ELF-1 (cell line): ENCODE measurements around the gene FAAH.

Experiments used
- DNase-seq: peaks from one replicate; pipeline ENCODE4 v3.0.0-alpha.2; 2016; ENCODE audit warnings: low read depth, low spot score

FAAH gene

DNA sequence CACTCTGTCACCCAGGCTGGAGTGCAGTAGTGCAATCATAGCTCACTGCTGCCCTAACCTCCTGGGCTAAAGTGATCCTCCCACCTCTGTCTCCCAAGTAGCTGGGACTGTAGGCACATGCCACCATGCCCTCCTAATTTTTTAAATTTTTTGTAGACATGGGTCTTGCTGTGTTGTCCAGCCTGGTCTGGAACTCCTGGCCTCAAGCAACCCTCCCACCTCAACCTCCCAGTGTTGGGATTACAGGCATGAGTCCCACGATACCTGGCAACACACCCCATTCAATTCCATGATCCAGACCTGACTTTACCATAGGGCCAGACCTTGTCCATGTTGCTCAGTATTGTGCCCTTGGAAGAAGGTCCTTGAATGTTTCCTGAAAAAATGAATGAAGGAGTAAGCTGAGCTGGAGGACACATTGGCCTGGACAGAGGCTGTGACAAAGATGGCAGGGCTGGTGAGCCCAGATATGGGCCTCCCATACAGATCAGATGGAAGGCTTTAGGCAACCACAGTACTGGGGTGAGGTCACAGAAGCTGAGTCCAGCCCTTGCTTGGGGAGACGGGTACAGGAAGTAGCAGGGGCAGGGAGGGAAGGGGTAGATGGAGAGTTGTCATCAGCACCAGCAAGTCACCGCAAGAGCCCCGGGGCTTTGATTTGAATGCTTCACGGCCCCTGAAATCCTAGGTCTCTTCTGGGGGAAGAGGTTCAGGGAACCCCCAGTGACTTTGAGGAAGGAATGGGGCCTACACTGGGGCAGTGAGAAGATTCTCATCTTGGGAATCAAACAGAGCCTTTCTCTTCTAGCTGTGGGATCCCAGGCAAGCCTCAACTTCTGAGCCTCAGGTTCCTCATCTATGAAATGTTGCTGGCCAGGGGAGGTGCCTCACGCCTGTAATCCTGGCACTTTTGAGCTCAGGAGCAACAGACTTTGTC lies 55.4 kb downstream of the FAAH start:
- DNase-seq: no peak

DNA sequence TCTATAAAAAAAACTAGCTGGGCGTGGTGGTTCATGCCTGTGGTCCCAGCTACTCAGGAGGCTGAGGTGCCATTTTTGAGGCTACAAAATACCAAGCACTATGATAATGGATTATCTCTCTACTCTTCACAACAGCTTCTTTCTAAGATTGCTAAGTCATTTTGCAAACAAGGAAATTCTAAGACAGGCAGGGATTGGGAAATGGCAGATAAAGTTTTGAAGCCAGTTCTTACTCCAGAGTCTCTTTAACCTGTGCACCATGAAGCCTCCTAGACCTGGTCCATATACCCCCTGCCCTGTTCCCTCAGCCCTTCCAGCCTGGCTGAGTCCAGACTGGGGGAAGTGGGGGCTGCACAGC lies 56.0 kb downstream of the FAAH start:
- DNase-seq: no peak

DNA sequence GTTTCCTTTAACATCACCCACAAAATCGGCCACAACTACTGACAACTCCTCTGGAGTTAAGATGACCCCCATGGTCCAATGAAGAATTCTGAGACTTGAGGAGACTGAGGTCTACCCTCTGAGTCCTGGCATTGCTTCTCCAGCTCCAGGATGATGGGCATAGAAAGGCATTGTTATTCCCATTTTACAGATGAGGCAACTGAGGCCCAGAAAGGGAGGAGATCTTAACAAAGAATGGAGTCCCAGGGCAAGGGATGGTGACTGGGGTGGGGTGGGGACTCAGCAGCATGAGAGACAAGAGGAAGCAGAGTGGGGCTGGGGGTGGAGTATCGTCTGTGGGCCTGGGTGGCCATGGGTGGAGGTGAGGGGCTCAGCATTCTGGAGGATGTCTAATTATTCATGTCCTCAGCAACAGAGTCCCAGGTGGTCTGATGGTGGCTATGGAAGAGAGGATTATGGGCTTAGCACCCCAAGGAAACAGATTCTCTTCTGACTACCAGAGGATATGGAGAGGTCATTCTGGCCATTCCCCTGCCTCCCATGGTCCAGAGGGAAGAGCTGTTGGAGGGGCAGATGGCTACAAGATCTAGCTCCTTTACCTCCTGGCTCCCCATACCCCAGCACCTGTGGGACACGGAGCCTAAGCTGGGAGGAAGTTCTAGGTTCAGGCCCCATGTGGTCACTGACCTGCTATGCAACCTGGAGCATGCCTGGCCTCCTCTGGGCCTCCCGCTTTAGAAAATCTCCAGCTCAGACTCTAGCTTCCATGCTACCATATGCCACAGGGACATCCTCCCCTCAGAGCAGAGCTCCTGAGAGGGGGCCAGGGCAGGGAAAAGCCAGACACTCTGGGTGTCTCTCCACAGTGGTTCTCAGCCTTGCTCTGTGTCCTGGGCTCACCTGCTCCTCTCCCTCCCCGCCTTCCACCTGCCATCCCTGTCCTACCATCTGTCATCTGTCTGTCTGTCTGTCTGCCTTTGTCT lies 58.1 kb downstream of the FAAH start:
- no peak for DNase-seq

- no peak for DNase-seq
These were observed 58.8 kb downstream of the FAAH start for GRCh38 chr1:46452931-46453325.

DNA sequence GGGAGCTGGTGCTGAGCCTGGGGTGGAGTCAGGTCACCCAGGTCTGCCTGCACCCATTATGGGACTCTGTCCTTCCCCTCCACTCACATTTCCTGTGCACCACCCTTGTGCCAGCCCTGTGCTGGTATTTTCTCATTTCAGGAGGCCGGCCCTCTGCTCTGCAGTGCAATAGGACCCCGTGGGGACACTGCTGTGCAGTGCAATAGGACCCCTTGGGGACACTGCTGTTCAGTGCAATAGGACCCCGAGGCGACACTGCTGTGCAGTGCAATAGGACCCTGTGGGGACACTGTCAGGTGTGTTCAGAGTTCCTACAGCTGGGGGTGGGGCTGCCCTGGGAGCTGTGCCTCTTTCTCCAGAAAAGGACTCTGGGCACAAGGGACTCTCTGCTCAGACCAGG lies 59.3 kb downstream of the FAAH start:
- no peak for DNase-seq

DNA sequence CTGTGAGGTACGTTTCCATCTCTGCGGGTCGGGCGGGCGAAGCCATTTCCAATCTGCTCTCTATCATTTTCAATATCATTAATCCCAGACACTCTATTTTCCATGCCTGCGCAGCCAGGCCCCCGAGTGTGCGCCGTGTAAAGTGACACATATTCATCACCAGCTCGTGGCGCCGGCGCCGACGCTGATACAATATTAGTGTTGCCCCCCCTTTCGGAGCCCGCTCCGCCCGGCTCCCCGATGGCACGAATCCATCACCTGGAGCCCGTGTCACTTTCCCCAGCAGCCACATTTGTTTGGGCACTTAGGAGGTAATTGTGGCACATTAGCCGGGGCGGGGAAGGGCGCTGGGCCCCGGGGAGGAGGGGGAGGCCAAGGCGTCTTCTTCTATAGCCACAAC lies 61.8 kb downstream of the FAAH start:
- no peak for DNase-seq

DNA sequence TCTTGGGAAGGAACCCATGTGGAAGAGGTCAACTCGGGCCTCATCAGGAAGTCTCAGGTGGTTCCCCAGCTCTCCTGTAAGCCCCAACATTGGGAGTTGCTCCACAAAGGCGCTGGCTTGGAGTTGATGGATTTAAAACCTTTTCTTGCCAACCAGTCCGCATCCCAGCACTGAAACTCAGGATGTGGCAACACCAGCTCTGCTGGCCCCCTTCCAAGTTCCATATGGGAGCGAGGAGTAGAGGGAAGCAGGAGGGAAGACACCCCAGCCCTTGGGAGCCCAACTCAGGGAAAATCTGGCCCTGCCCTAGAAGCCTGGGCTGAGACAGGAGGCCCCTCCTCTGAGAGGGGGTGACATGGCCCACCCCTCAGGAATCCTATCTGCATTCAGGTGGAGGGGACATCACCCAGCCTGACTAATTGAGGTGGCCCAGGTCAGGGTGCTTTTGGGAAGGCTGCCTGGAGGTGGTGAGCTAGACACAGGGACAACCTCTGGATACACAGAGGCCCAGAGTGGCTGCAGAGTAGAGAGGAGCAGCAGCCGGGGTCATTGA lies 62.4 kb downstream of the FAAH start:
- DNase-seq: no peak

- DNase-seq: no peak
These were observed 63.1 kb downstream of the FAAH start for GRCh38 chr1:46457178-46457577.

DNA sequence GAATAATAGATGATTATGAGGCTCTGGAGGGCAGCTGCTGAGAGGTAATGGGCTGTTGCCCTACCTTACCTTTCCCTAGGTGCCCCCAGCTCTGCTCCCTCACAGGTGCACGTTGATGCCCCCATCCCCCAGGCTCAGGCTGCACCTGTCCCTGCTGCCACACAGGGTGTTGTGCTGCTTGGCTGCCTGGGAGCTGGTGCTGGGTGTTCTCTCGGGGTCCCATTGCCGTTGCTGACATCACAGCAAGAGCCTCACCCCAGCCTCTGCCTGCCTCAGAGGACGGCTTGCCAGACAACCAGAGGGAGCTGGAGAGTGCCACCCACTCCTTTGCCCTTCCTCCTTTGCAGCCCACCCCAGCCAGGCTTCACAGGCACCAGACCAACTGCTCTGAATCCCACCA lies 64.1 kb downstream of the FAAH start:
- no peak for DNase-seq

GRCh38 chr1:46458846-46459245 lies 64.7 kb downstream of the FAAH start:
- DNase-seq: no peak

DNA sequence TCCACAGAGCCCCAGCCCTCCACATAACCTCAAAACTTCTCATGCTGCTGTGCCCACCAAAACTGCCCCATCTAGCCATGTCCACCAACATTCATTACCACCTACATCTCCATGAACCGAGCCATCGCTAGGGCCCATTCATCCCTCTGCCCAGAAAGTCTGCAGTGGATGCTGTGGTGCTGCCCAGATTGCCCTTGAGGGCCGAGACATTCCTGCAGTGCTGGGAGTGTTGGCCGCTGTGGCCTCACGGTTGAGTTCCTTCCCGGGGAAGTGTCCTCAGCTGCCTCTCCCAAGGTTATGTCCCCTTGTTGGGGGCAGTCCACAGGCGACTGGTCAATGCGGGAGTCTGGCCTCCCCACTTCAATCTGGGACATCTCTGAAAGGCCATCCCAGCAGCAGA lies 65.2 kb downstream of the FAAH start:
- DNase-seq: no peak

GRCh38 chr1:46461017-46461808 lies 67.1 kb downstream of the FAAH start:
- no peak for DNase-seq

GRCh38 chr1:46461809-46462448 lies 67.8 kb downstream of the FAAH start:
- DNase-seq: no peak
